HG02610 (cell line): ENCODE data around the gene GRID1.
A peak's percentile ranks its signal among the peaks of the same experiment; 100 is the strongest.

Experiments
- ATAC-seq: cut with Tn5 transposase; IDR thresholded peaks from one replicate; pipeline ENCODE4 v1.9.1; 2021; ENCODE audit warnings: mild to moderate bottlenecking, moderate library complexity; ENCODE audit not compliant: unreplicated experiment

Gene GRID1

GRCh38 chr10:86295791-86296190 is 70.8 kb downstream of the GRID1 start:
- no peak for ATAC-seq

DNA sequence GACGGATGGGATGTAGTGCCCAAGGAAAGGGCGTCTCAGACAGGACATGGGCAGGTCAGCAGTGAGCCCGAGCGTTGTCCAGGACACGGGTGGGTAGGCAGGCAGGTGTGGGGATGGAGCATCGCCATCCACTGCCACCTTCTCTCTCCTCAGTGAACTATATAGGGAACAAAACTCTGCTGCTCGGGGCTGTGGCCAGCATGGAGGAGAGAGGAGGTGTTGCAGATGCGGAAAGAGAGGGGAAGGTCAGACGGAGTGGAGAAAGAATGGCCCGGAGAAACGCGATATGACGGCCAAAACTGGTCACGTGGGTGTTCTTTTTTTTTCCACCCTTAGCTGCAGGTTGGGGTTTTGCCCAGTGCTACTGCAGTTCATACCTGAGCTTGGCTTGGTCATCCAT is 71.2 kb downstream of the GRID1 start:
- ATAC-seq, result no peak

GRCh38 chr10:86294346-86295265 is 72.0 kb downstream of the GRID1 start:
- no peak for ATAC-seq

DNA sequence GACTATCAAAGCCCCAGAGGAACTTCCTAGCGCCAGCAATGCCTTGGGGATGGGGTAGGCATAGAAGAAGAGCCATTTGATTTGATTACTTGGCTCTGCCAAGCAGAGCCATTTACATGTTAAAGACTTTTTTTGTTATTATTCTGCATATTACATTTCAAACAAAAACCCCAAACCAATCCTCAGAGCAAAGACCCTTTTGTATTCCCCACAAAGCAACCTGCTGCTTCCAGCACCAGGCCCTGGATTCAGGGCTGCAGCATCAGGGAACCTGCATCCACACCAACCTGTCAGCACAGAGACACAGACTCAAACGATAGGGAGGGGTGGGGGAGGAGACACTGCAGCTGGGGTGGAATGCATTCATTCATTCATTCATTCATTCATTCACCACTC is 73.2 kb downstream of the GRID1 start:
- ATAC-seq, result no peak

DNA sequence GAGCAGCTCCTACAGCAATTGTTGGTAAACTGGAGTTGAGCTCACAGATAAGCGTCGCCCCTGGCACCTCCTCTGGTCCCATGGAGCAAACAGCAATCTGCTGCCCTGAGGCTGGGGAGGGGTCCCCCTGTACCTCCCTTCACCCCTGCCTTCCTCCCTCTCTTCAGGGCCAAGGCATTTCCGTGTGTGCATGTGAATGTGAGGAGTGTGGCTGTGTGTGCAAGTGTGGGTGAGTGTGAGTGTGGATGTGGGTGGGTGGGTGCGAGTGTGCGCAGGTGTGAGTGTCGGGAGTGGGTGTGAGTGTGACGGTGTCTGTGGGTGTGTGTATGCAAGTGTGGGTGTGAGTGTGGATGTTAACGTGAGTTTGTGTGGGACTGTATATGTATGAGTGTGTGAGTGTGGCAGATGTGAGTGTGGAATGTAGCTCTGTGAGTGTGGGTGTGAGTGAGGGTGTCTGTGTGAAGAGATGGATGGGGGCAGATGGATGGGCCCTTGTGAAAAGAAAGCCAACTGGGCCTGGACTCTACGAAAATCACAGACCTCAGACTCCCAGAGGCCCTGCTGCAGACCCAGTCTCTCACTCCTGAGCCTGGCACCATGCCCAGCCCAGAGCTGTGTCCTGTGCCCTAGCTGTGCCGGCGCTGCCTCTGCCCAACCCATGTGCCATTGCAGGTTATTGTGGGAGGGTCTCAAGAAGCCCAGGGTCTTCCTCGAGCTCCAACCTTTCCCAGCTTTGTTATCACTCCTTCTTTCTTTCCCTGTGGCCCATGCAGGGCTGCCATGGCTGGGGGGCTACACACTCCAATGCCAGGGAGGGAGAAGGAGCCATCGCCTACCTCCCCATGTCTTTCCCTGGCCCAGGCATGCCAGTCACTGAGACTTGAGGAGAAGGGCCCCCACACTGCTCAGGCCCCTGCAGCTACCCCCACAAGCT is 73.9 kb downstream of the GRID1 start:
- ATAC-seq, result no peak

GRCh38 chr10:86291616-86292340 is 74.8 kb downstream of the GRID1 start:
- ATAC-seq, result no peak

GRCh38 chr10:86290933-86291615 is 75.5 kb downstream of the GRID1 start:
- ATAC-seq, result peak; percentile 18

GRCh38 chr10:86289577-86289868 is 77.1 kb downstream of the GRID1 start:
- ATAC-seq, result no peak

DNA sequence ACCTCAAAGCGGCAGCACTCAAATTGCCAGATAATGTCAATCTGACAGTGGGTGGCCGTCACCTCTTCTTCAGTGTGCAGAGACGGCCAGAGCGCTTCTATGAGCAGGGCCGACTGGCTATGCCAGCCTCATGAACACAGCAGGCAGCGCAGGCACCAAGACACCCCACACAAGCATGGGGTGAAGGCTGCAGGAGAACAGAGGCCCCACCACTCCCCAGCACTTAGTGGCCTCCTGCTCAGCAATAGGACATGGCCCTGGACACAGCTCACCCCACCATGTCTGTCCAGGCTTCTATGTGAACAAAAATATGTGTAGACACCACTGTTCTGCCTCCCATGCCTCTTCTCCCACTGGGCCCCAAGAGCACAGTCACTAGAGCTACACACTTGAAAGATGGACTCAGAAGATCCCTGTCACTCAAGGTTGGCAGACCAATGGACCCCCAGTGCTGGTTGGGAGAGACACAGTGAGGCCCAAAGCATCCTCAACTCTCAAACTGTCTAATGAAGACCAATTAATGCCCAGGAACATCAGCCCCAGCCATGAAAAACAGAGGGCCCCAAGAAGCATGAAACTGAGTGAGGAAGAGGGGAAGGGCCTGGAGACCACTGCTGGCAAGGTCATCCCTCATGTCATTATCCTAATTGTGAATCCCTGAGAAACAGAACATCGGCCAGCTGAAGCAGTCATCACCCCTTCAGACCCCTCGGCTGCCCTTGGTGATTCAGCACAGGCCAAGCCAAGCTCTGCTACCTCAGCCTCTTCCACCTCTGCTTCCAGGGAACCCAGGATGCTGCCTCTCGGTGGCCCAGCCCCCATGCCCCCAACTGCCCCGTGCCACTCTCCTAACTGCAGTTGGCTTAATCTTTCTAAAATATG is 77.7 kb downstream of the GRID1 start:
- no peak for ATAC-seq

GRCh38 chr10:86287966-86288579 is 78.5 kb downstream of the GRID1 start:
- peak; percentile 67 for ATAC-seq

- peak; percentile 51 for ATAC-seq
Observed at GRCh38 chr10:86287110-86287793, 79.3 kb downstream of the GRID1 start.

GRCh38 chr10:86286236-86287109 is 80.1 kb downstream of the GRID1 start:
- ATAC-seq, result no peak

DNA sequence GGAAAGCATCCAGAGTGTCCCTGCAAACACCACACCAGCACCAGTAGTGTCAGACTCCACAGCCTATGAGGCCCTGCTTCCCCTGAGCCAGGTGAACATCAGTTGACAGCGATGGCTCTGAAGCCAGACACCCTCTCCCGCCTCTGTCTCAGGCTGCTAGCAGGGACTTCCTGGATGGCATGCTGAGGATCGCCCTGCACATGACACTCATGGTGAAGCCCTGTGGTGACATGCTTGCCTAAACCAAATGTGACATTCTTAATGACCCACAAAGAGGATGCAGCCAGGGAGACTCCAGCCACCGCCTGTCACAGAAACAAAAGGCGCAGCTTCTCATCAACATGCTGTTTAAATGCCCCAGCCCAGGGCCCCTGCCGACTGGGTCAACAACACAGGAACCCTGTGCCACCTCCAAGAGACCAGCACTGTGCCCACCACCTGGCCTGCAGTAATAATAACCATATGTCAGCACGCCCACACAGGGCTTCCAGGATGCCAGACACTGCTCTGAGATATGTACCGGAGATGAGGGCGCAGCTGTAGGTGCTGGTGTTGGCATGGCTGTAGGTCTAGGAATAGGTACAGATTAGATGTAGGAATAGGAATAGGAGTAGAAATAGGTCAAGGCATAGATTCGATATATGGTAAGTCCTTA is 81.3 kb downstream of the GRID1 start:
- ATAC-seq, result no peak

DNA sequence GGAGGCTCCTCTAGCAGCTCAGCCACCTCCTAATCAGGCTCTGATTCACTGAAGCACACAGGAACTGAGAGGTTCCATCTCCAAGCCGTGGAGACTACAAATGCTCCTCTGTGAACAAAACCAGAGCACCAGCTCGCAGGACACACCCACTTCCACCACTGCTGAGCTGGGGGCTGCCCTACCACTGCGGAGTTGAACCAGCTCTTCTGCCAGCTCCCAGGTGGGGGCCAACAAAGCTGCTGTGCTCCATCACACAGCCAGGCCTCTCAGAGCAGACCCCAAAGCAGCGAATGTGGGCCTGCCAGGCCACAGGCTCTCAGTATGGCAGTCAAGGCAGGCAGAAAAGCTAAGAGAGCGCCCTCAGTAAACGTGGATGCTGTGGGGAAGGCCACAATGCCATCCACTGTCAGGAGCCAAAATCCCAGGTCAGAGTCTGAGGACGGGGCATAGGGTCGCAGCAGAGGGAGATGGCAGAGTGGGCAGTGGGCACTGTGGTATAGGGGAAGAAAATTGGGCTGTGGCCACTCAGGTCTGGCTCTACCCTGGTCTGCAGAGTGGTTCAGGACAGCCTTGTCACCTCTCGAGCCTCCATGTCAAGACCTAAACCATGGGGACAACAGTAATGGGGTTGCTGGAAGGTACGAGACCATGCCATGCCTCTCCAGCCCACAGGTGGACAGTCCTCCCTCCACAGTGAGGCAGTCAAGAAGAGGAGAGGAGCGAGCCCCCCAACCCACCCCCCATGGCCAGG is 82.1 kb downstream of the GRID1 start:
- no peak for ATAC-seq

GRCh38 chr10:86283466-86284287 is 82.9 kb downstream of the GRID1 start:
- ATAC-seq, result no peak
